Measurements from ENCODE around the gene GPS1.

GRCh38 chr17:82015311-82015971 lies 36.3 kb upstream of the GPS1 start:
- TF ChIP-seq CTCF (IDR thresholded peaks at IDR 0.05) (no peak), POLR2A (IDR thresholded peaks at IDR 0.05) (no peak)
